ENCODE data around the gene TBC1D5.

Gene TBC1D5

GRCh38 chr3:17261627-17262369, 480.6 kb downstream of the TBC1D5 start:
- H3K27me3 ChIP-seq (ENCODE audit: control insufficient read depth, insufficient read depth, low read length): no peaks in the 10 kb centered on the region
- no peaks in the 10 kb centered on the region for H3K36me3 ChIP-seq (ENCODE audit: control insufficient read depth, low read depth, low read length)
- H3K9me3 ChIP-seq (ENCODE audit: control insufficient read depth, low read depth, low read length): no peaks in the 10 kb centered on the region
- H3K9ac ChIP-seq (ENCODE audit: low read length): no peak overlapping the region
- no peak overlapping the region for H3K27ac ChIP-seq (ENCODE audit: low read length)
- H3K4me1 ChIP-seq (ENCODE audit: control insufficient read depth, low read depth, low read length): peaks cover 4% of the 10 kb centered on the region
- no peak overlapping the region for H3K4me3 ChIP-seq (ENCODE audit: low read length)

DNA sequence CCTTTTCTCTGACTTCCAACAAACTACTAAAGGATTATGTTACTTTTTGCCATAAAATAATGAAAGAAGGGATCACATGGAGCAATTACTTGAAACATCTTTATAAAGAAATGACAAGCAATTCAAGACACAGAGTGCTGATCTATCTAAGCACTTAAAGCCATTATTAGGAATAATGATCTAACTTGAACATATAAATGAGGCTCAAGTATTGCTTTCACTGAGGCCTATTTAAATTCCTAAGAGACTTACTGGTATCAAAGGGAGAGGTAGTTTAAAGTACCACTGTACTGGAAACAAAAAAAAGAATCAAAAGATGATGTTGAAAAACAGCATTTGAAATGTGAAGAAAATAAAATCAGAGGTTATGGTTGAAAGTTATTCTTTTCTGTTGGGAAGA, 482.2 kb downstream of the TBC1D5 start:
- Histone ChIP-seq H3K27me3 (ENCODE audit: control insufficient read depth, insufficient read depth, low read length) (no peaks in the 10 kb centered on the region), H3K9ac (ENCODE audit: low read length) (no peak overlapping the region), H3K4me3 (ENCODE audit: low read length) (no peak overlapping the region), H3K4me1 (ENCODE audit: control insufficient read depth, low read depth, low read length) (peaks cover 4% of the 10 kb centered on the region), H3K27ac (ENCODE audit: low read length) (no peak overlapping the region), H3K36me3 (ENCODE audit: control insufficient read depth, low read depth, low read length) (no peaks in the 10 kb centered on the region), H3K9me3 (ENCODE audit: control insufficient read depth, low read depth, low read length) (no peaks in the 10 kb centered on the region)

GRCh38 chr3:17259685-17260084, 482.7 kb downstream of the TBC1D5 start:
- Histone ChIP-seq H3K36me3 (ENCODE audit: control insufficient read depth, low read depth, low read length) (no peaks in the 10 kb centered on the region), H3K27me3 (ENCODE audit: control insufficient read depth, insufficient read depth, low read length) (no peaks in the 10 kb centered on the region), H3K9me3 (ENCODE audit: control insufficient read depth, low read depth, low read length) (no peaks in the 10 kb centered on the region), H3K27ac (ENCODE audit: low read length) (no peak overlapping the region), H3K4me3 (ENCODE audit: low read length) (no peak overlapping the region), H3K4me1 (ENCODE audit: control insufficient read depth, low read depth, low read length) (peaks cover 4% of the 10 kb centered on the region), H3K9ac (ENCODE audit: low read length) (no peak overlapping the region)

DNA sequence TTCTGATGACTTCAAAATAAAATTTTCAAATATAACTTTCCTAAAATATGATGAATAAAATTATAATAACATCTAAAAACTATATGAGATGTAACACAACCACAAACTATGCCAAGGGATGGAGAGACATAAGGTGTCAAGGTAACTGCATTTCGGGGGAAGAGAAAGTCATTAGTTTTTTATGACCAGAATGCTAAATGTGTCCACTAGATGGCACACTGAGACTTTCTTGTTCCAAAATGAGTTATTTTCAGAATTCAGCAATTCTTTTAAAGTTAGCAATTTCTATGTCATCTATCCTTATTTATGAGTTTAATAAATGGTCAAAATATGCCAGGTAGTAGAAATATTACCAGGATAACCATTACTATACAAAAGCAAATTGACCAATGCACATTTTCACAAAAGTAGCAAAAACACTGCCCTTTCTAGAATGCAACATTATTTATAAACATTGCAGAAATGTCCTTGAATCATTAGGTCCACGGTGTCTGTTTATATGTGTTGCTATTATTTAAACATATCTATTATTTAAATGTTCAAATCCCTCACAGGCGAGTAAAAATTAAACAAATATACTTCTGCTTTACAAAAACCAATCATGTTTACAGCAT, 483.5 kb downstream of the TBC1D5 start:
- Histone ChIP-seq H3K27ac (ENCODE audit: low read length) (no peak overlapping the region), H3K9ac (ENCODE audit: low read length) (no peak overlapping the region), H3K9me3 (ENCODE audit: control insufficient read depth, low read depth, low read length) (no peaks in the 10 kb centered on the region), H3K4me3 (ENCODE audit: low read length) (no peak overlapping the region), H3K4me1 (ENCODE audit: control insufficient read depth, low read depth, low read length) (peaks cover 4% of the 10 kb centered on the region), H3K27me3 (ENCODE audit: control insufficient read depth, insufficient read depth, low read length) (no peaks in the 10 kb centered on the region), H3K36me3 (ENCODE audit: control insufficient read depth, low read depth, low read length) (no peaks in the 10 kb centered on the region)

DNA sequence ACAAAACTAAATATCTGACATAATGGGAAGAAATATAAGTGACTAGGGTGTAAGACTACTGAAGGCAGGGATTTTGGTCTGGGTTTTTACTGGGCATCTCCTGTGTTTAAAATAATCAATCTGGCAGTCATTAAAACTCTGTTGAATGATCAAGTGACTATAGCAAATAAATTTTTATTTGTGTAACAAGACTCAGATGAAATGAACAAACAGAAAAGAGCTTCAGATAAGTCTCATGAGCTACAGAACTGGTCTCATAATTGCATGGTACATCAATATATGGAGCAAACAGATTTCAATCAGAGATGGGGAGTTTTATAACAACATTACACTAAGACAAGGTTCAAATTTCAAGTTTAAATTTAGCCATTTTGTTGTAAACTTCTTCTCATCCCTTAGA, 485.2 kb downstream of the TBC1D5 start:
- Histone ChIP-seq H3K36me3 (ENCODE audit: control insufficient read depth, low read depth, low read length) (no peaks in the 10 kb centered on the region), H3K4me3 (ENCODE audit: low read length) (no peak overlapping the region), H3K9ac (ENCODE audit: low read length) (no peak overlapping the region), H3K4me1 (ENCODE audit: control insufficient read depth, low read depth, low read length) (peaks cover 4% of the 10 kb centered on the region), H3K27me3 (ENCODE audit: control insufficient read depth, insufficient read depth, low read length) (no peaks in the 10 kb centered on the region), H3K9me3 (ENCODE audit: control insufficient read depth, low read depth, low read length) (no peaks in the 10 kb centered on the region), H3K27ac (ENCODE audit: low read length) (no peak overlapping the region)

DNA sequence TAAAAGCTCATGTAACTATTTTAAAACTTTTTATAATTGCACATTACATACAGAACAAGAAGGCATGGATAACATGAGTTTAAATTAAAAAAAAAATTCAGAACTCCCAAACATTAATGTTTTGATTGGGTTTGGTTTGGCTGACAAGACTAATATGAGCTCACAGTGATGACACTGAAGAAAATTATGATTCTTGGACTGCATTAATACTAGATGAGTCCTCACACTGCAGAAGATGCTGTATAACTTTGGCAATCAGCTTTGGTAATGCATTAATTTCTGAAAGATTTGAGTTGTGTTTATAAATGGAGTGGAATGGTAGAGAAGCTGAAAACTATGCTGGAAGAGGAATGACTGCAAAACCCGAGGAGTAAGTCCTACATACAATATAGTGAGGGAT, 498.8 kb downstream of the TBC1D5 start:
- H3K27me3 ChIP-seq (ENCODE audit: control insufficient read depth, insufficient read depth, low read length): no peaks in the 10 kb centered on the region
- H3K27ac ChIP-seq (ENCODE audit: low read length): no peak overlapping the region
- no peak overlapping the region for H3K4me3 ChIP-seq (ENCODE audit: low read length)
- no peaks in the 10 kb centered on the region for H3K4me1 ChIP-seq (ENCODE audit: control insufficient read depth, low read depth, low read length)
- H3K9me3 ChIP-seq (ENCODE audit: control insufficient read depth, low read depth, low read length): no peaks in the 10 kb centered on the region
- no peak overlapping the region for H3K9ac ChIP-seq (ENCODE audit: low read length)
- H3K36me3 ChIP-seq (ENCODE audit: control insufficient read depth, low read depth, low read length): no peaks in the 10 kb centered on the region

DNA sequence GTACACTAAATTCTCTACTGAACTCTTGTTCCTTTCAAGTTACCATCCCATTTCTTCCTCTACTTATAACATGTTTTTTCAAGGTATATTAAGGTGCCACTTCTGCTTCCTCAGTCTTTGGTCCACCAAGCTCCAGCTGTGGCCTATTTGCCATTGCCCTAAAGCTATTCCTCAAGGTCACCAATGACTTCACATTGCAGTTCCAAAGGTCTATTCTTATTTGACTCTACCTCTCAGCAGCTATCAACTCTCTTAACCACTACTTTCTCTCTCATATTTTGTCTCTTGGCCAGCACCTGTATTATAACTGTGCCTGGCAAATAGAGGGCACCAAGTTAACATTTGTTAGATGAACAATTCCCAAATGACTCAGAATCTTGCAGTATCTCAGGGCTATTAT, 503.0 kb downstream of the TBC1D5 start:
- no peak overlapping the region for H3K9ac ChIP-seq (ENCODE audit: low read length)
- no peaks in the 10 kb centered on the region for H3K4me1 ChIP-seq (ENCODE audit: control insufficient read depth, low read depth, low read length)
- no peaks in the 10 kb centered on the region for H3K9me3 ChIP-seq (ENCODE audit: control insufficient read depth, low read depth, low read length)
- H3K27ac ChIP-seq (ENCODE audit: low read length): no peak overlapping the region
- H3K27me3 ChIP-seq (ENCODE audit: control insufficient read depth, insufficient read depth, low read length): no peaks in the 10 kb centered on the region
- no peaks in the 10 kb centered on the region for H3K36me3 ChIP-seq (ENCODE audit: control insufficient read depth, low read depth, low read length)
- H3K4me3 ChIP-seq (ENCODE audit: low read length): no peak overlapping the region

DNA sequence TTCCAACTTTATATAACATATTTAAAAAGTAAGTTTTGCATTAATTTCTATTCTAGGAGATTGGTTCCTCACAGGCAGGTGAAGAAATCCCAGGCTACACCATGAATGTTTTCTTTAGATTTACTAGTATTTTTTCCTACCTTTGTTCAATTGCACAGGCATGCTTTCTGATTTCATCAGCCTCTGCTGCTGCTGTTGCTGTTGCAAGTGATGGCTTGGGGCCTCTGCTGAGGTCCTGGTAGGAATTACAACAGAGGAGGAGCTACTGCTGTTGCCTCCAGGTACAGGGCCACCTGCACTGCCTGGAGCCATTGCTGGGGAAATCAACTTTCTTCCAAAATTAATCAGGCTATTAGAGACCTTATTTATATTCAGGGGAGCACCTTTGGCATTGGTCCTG, 504.4 kb downstream of the TBC1D5 start:
- Histone ChIP-seq H3K4me3 (ENCODE audit: low read length) (no peak overlapping the region), H3K9me3 (ENCODE audit: control insufficient read depth, low read depth, low read length) (no peaks in the 10 kb centered on the region), H3K4me1 (ENCODE audit: control insufficient read depth, low read depth, low read length) (peaks cover 3% of the 10 kb centered on the region), H3K27ac (ENCODE audit: low read length) (no peak overlapping the region), H3K27me3 (ENCODE audit: control insufficient read depth, insufficient read depth, low read length) (no peaks in the 10 kb centered on the region), H3K9ac (ENCODE audit: low read length) (no peak overlapping the region), H3K36me3 (ENCODE audit: control insufficient read depth, low read depth, low read length) (no peaks in the 10 kb centered on the region)

GRCh38 chr3:17235310-17235709, 507.1 kb downstream of the TBC1D5 start:
- Histone ChIP-seq H3K36me3 (ENCODE audit: control insufficient read depth, low read depth, low read length) (no peaks in the 10 kb centered on the region), H3K27ac (ENCODE audit: low read length) (no peak overlapping the region), H3K4me1 (ENCODE audit: control insufficient read depth, low read depth, low read length) (peaks cover 3% of the 10 kb centered on the region), H3K27me3 (ENCODE audit: control insufficient read depth, insufficient read depth, low read length) (no peaks in the 10 kb centered on the region), H3K4me3 (ENCODE audit: low read length) (no peak overlapping the region), H3K9me3 (ENCODE audit: control insufficient read depth, low read depth, low read length) (no peaks in the 10 kb centered on the region), H3K9ac (ENCODE audit: low read length) (no peak overlapping the region)

- Histone ChIP-seq H3K9me3 (ENCODE audit: control insufficient read depth, low read depth, low read length) (no peaks in the 10 kb centered on the region), H3K9ac (ENCODE audit: low read length) (no peak overlapping the region)
These were observed 508.0 kb downstream of the TBC1D5 start for GRCh38 chr3:17234382-17234781.

DNA sequence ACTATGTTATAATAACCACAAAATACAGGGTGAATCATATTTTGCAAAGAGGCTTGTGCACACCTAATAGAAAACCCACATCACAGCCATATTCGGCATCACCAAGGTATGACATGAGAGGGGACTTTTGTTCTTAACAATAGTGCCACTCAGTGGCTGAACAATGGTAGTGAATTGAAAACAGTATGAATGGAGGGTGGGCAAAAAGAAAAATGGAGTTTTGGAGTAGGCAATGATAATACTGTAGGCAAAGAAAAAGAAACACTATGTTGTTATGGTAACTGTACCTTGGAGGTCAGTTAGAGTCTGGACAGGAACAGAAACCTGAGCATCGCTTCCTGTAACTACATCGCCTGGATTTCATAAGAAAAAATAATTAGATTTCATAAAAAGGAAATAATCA, 509.0 kb downstream of the TBC1D5 start:
- Histone ChIP-seq H3K4me1 (ENCODE audit: control insufficient read depth, low read depth, low read length) (peaks cover 3% of the 10 kb centered on the region), H3K27me3 (ENCODE audit: control insufficient read depth, insufficient read depth, low read length) (no peaks in the 10 kb centered on the region), H3K36me3 (ENCODE audit: control insufficient read depth, low read depth, low read length) (no peaks in the 10 kb centered on the region), H3K9ac (ENCODE audit: low read length) (no peak overlapping the region), H3K4me3 (ENCODE audit: low read length) (no peak overlapping the region), H3K27ac (ENCODE audit: low read length) (no peak overlapping the region), H3K9me3 (ENCODE audit: control insufficient read depth, low read depth, low read length) (no peaks in the 10 kb centered on the region)

More at GRCh38 chr3:17234382-17234781, 508.0 kb downstream of the TBC1D5 start:
- no peak overlapping the region for H3K4me3 ChIP-seq (ENCODE audit: low read length)
- H3K36me3 ChIP-seq (ENCODE audit: control insufficient read depth, low read depth, low read length): no peaks in the 10 kb centered on the region
- no peak overlapping the region for H3K27ac ChIP-seq (ENCODE audit: low read length)
- H3K4me1 ChIP-seq (ENCODE audit: control insufficient read depth, low read depth, low read length): peaks cover 3% of the 10 kb centered on the region
- H3K27me3 ChIP-seq (ENCODE audit: control insufficient read depth, insufficient read depth, low read length): no peaks in the 10 kb centered on the region

DNA sequence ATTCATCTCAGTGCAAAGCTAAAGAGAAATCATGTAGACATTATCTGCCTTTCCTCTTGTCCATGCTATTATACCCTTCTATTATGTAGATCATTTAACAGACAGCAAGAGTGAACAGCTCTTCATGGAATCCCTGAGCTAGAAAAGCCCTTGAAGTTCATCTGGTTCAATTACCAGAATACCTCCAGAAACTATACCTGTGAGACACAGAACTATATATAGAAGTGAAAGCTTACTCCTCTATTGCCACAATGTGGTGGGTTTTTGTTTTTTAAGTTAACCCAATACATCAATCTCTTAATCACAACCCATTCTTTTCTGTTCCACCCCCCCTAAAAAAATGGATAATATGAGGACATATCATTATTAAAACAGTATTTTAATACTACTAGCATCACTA, 510.0 kb downstream of the TBC1D5 start:
- H3K27me3 ChIP-seq (ENCODE audit: control insufficient read depth, insufficient read depth, low read length): no peaks in the 10 kb centered on the region
- H3K4me3 ChIP-seq (ENCODE audit: low read length): no peak overlapping the region
- no peak overlapping the region for H3K27ac ChIP-seq (ENCODE audit: low read length)
- H3K9me3 ChIP-seq (ENCODE audit: control insufficient read depth, low read depth, low read length): no peaks in the 10 kb centered on the region
- peaks cover 3% of the 10 kb centered on the region for H3K4me1 ChIP-seq (ENCODE audit: control insufficient read depth, low read depth, low read length)
- no peaks in the 10 kb centered on the region for H3K36me3 ChIP-seq (ENCODE audit: control insufficient read depth, low read depth, low read length)
- no peak overlapping the region for H3K9ac ChIP-seq (ENCODE audit: low read length)
